IPS-20b (cell line): ENCODE measurements around the gene DNAH1.
A peak's percentile ranks its signal among the peaks of the same experiment; 100 is the strongest.

Experiments
- H3K27ac ChIP-seq: one replicate; pipeline ENCODE4 v1.5.1; 2013; ENCODE audit warnings: low read length
- H3K27me3 ChIP-seq: 2 replicates; pipeline ENCODE4 v1.6.1; 2013; ENCODE audit warnings: mild to moderate bottlenecking, low read length, inconsistent platforms; ENCODE audit not compliant: insufficient read depth
- H3K36me3 ChIP-seq: 2 replicates; pipeline ENCODE4 v1.6.1; 2013; ENCODE audit warnings: low read depth, mild to moderate bottlenecking, inconsistent platforms, low read length, moderate library complexity; ENCODE audit not compliant: insufficient read depth
- H3K4me1 ChIP-seq: 2 replicates; pipeline ENCODE4 v1.6.1; 2013; ENCODE audit warnings: mild to moderate bottlenecking, control low read depth, inconsistent platforms, low read length, moderate library complexity; ENCODE audit not compliant: insufficient read depth
- H3K4me3 ChIP-seq: 2 replicates; pipeline ENCODE4 v1.5.1; 2013; ENCODE audit warnings: mild to moderate bottlenecking, low read length, inconsistent platforms
- H3K9ac ChIP-seq: 2 replicates; pipeline ENCODE4 v1.6.1; 2013; ENCODE audit warnings: low read depth, mild to moderate bottlenecking, inconsistent platforms, low read length, moderate library complexity
- H3K9me3 ChIP-seq: 2 replicates; pipeline ENCODE4 v1.6.1; 2013; ENCODE audit warnings: mild to moderate bottlenecking, low read depth, low read length, inconsistent platforms; ENCODE audit not compliant: insufficient read depth

The DNAH1 gene

GRCh38 chr3:52317208-52318000 lies 1.3 kb downstream of the DNAH1 start:
- peak overlapping the region; percentile 78 for H3K4me3 ChIP-seq
- no peak overlapping the region for H3K27ac ChIP-seq
- H3K9ac ChIP-seq: peak overlapping the region; percentile 26; the same call in 1 of the 2 replicates

GRCh38 chr3:52318186-52318816 lies 2.2 kb downstream of the DNAH1 start:
- Histone ChIP-seq H3K9me3 (no peaks in the 10 kb centered on the region), H3K36me3 (no peaks in the 10 kb centered on the region), H3K4me3 (peak overlapping the region; percentile 78; the same call in 1 of the 2 replicates), H3K27ac (no peak overlapping the region), H3K4me1 (no peaks in the 10 kb centered on the region; the same call in 1 of the 2 replicates), H3K9ac (no peak overlapping the region), H3K27me3 (peaks cover 24% of the 10 kb centered on the region)

More at GRCh38 chr3:52317208-52318000, 1.3 kb downstream of the DNAH1 start:
- Histone ChIP-seq H3K9me3 (no peaks in the 10 kb centered on the region), H3K27me3 (peaks cover 24% of the 10 kb centered on the region), H3K36me3 (no peaks in the 10 kb centered on the region), H3K4me1 (no peaks in the 10 kb centered on the region; the same call in 1 of the 2 replicates)

- Histone ChIP-seq H3K9me3 (no peaks in the 10 kb centered on the region), H3K27ac (no peak overlapping the region), H3K9ac (no peak overlapping the region), H3K27me3 (peaks cover 24% of the 10 kb centered on the region), H3K4me1 (no peaks in the 10 kb centered on the region; the same call in 1 of the 2 replicates), H3K4me3 (no peak overlapping the region), H3K36me3 (no peaks in the 10 kb centered on the region)
Measured at GRCh38 chr3:52319921-52320595, 3.9 kb downstream of the DNAH1 start.

GRCh38 chr3:52321481-52321880 lies 5.4 kb downstream of the DNAH1 start:
- H3K9me3 ChIP-seq: no peaks in the 10 kb centered on the region
- no peaks in the 10 kb centered on the region; the same call in 1 of the 2 replicates for H3K4me1 ChIP-seq
- peaks cover 24% of the 10 kb centered on the region for H3K27me3 ChIP-seq
- no peak overlapping the region for H3K4me3 ChIP-seq
- no peaks in the 10 kb centered on the region for H3K36me3 ChIP-seq
- no peak overlapping the region for H3K27ac ChIP-seq
- no peak overlapping the region for H3K9ac ChIP-seq

- H3K9ac ChIP-seq: no peak overlapping the region
- H3K4me3 ChIP-seq: no peak overlapping the region
- H3K4me1 ChIP-seq: no peaks in the 10 kb centered on the region
- no peaks in the 10 kb centered on the region for H3K36me3 ChIP-seq
- no peaks in the 10 kb centered on the region for H3K9me3 ChIP-seq
- no peak overlapping the region for H3K27ac ChIP-seq
- peaks cover 24% of the 10 kb centered on the region for H3K27me3 ChIP-seq
Measured at GRCh38 chr3:52322466-52322865, 6.3 kb downstream of the DNAH1 start.

GRCh38 chr3:52323526-52324295 lies 7.6 kb downstream of the DNAH1 start:
- Histone ChIP-seq H3K9ac (no peak overlapping the region), H3K4me1 (no peaks in the 10 kb centered on the region), H3K27ac (no peak overlapping the region), H3K4me3 (no peak overlapping the region), H3K36me3 (no peaks in the 10 kb centered on the region), H3K27me3 (peaks cover 15% of the 10 kb centered on the region), H3K9me3 (no peaks in the 10 kb centered on the region)

- Histone ChIP-seq H3K36me3 (no peaks in the 10 kb centered on the region), H3K4me3 (no peak overlapping the region), H3K9ac (no peak overlapping the region), H3K27me3 (peaks cover 5% of the 10 kb centered on the region), H3K4me1 (no peaks in the 10 kb centered on the region), H3K9me3 (no peaks in the 10 kb centered on the region), H3K27ac (no peak overlapping the region)
Measured at GRCh38 chr3:52324676-52325075, 8.6 kb downstream of the DNAH1 start.

GRCh38 chr3:52325686-52326085 lies 9.6 kb downstream of the DNAH1 start:
- H3K4me1 ChIP-seq: no peaks in the 10 kb centered on the region
- H3K27me3 ChIP-seq: no peaks in the 10 kb centered on the region
- H3K9me3 ChIP-seq: no peaks in the 10 kb centered on the region
- H3K27ac ChIP-seq: no peak overlapping the region
- H3K9ac ChIP-seq: no peak overlapping the region
- no peaks in the 10 kb centered on the region for H3K36me3 ChIP-seq
- no peak overlapping the region for H3K4me3 ChIP-seq

GRCh38 chr3:52326976-52327375 lies 10.9 kb downstream of the DNAH1 start:
- Histone ChIP-seq H3K27me3 (no peaks in the 10 kb centered on the region), H3K27ac (no peak overlapping the region), H3K4me1 (no peaks in the 10 kb centered on the region), H3K9ac (no peak overlapping the region), H3K9me3 (no peaks in the 10 kb centered on the region), H3K36me3 (no peaks in the 10 kb centered on the region), H3K4me3 (no peak overlapping the region)

- no peak overlapping the region for H3K27ac ChIP-seq
- H3K9ac ChIP-seq: no peak overlapping the region; the same call in 1 of the 2 replicates
- H3K27me3 ChIP-seq: no peaks in the 10 kb centered on the region
- no peaks in the 10 kb centered on the region for H3K9me3 ChIP-seq
- H3K4me3 ChIP-seq: no peak overlapping the region
- no peaks in the 10 kb centered on the region for H3K4me1 ChIP-seq
- no peaks in the 10 kb centered on the region for H3K36me3 ChIP-seq
Measured at GRCh38 chr3:52327486-52328290, 11.6 kb downstream of the DNAH1 start.
